Smooth muscle cell (in vitro differentiated cells): Measurements from ENCODE around the gene TAMALIN. TPM values are rescaled to one million over a fixed set of nuclear protein-coding genes. Genes with fewer than 3 reads are reported as not detected.

Experiments
- DNase-seq: peaks from one replicate; lab custom pipeline; 2025; ENCODE audit not compliant: unreplicated experiment; lab: John Stamatoyannopoulos, UW
- H2AFZ ChIP-seq: fragments of 200-600 bp; sonication (generic); 2 replicates; pipeline ENCODE4 v1.6.0; 2016; ENCODE audit warnings: antibody characterized with exemption, low read depth, mild to moderate bottlenecking
- H3F3A ChIP-seq: fragments of 200-600 bp; sonication (generic); 2 replicates; pipeline ENCODE4 v1.6.0; 2017; ENCODE audit warnings: antibody characterized with exemption, low read depth
- H3K27ac ChIP-seq: fragments of 200-600 bp; sonication (generic); 2 replicates; pipeline ENCODE4 v1.5.1; 2016; ENCODE audit warnings: low read depth, mild to moderate bottlenecking
- H3K27me3 ChIP-seq: fragments of 200-600 bp; sonication (generic); 2 replicates; pipeline ENCODE4 v1.6.1; 2016; ENCODE audit warnings: low read depth, mild to moderate bottlenecking
- H3K36me3 ChIP-seq: fragments of 200-600 bp; sonication (generic); 2 replicates; pipeline ENCODE4 v1.5.1; 2016; ENCODE audit warnings: low read depth
- H3K4me1 ChIP-seq: fragments of 200-600 bp; sonication (generic); 2 replicates; pipeline ENCODE4 v1.5.1; 2016; ENCODE audit warnings: low read depth
- H3K4me2 ChIP-seq: fragments of 200-600 bp; sonication (generic); 2 replicates; pipeline ENCODE4 v1.6.0; 2016; ENCODE audit warnings: mild to moderate bottlenecking
- H3K4me3 ChIP-seq: fragments of 200-600 bp; sonication (generic); 2 replicates; pipeline ENCODE4 v1.5.1; 2016; ENCODE audit warnings: mild to moderate bottlenecking
- H3K79me2 ChIP-seq: fragments of 200-600 bp; sonication (generic); 2 replicates; pipeline ENCODE4 v1.6.0; 2016; ENCODE audit warnings: low read depth, mild to moderate bottlenecking
- H3K9ac ChIP-seq: fragments of 200-600 bp; sonication (generic); 2 replicates; pipeline ENCODE4 v1.6.0; 2016; ENCODE audit warnings: low read depth
- H3K9me3 ChIP-seq: fragments of 200-600 bp; sonication (generic); replicated peaks from 2 replicates; pipeline ENCODE4 v1.5.1; 2016; ENCODE audit warnings: low read depth
- H4K20me1 ChIP-seq: fragments of 200-600 bp; sonication (generic); 2 replicates; pipeline ENCODE4 v1.6.0; 2016; ENCODE audit warnings: low read depth
- WGBS: methylation state at CpG from one replicate; pipeline ENCODE4 v1.1.7; 2016; ENCODE audit warnings: low lambda C conversion rate; 5-methylcytosine and 5-hydroxymethylcytosine counted together
- polyA plus RNA-seq: library from polyadenylated mRNA; unstranded; fragments of >200 nt; fragmentation: Nextera tagmentation; extraction: Ambion mirVana; gene quantifications from 2 replicates; pipeline ENCODE4 v1.2.1, GENCODE V29; 2016
- total RNA-seq: library from RNA; depleted of rRNA; stranded (reverse); fragments of >200 nt; gene quantifications from 2 replicates; pipeline ENCODE4 v1.2.3, GENCODE V29; 2014
- TF ChIP-seq, protein P1 (sequence below): fragments of 200-600 bp; sonication (generic); IDR thresholded peaks from 2 replicates; pipeline ENCODE4 v1.5.1; 2017; ENCODE audit warnings: borderline replicate concordance, mild to moderate bottlenecking, antibody characterized with exemption; ENCODE audit not compliant: insufficient read depth, poor library complexity, severe bottlenecking

TAMALIN gene
- total and polyA plus RNA-seq, 2 experiments from 2014 or later: 4.1 to 32.4 TPM

DNA sequence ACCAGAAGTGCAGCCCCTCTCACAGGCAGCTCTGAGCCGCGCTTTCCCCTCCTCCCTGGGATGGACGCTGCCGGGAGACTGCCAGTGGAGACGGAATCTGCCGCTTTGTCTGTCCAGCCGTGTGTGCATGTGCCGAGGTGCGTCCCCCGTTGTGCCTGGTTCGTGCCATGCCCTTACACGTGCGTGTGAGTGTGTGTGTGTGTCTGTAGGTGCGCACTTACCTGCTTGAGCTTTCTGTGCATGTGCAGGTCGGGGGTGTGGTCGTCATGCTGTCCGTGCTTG lies 12.3 kb upstream of the TAMALIN start:
- Histone ChIP-seq H3K4me2 (no peak overlapping the region), H3K27ac (no peak overlapping the region)
- 98% methylated on average over 16 of the region's 17 CpGs for WGBS

DNA sequence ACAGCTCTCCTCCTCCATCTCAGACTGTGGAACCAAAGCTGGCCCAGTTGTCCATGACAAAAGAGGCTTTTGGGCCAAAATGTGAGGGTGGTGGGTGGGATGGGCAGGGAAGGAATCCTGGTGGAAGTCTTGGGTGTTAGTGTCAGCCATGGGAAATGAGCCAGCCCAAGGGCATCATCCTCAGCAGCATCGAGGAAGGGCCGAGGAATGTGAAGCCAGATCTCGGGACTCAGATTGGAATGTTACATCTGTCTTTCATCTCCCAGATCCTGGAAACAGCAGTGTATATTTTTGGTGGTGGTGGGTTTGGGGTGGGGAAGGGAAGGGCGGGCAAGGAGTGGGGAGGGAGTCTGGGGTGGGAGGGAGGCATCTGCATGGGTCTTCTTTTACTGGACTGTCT lies 11.8 kb upstream of the TAMALIN start:
- Histone ChIP-seq H3K27me3 (no peaks in the 10 kb centered on the region), H3K27ac (no peak overlapping the region), H2AFZ (no peak overlapping the region), H3K79me2 (no peaks in the 10 kb centered on the region), H3K9ac (no peak overlapping the region), H3F3A (peaks cover 3% of the 10 kb centered on the region), H3K36me3 (no peaks in the 10 kb centered on the region), H3K4me3 (no peak overlapping the region), H3K4me1 (no peaks in the 10 kb centered on the region), H3K9me3 (no peaks in the 10 kb centered on the region), H3K4me2 (no peak overlapping the region), H4K20me1 (peaks cover 3% of the 10 kb centered on the region)
- TF ChIP-seq, protein P1, sequence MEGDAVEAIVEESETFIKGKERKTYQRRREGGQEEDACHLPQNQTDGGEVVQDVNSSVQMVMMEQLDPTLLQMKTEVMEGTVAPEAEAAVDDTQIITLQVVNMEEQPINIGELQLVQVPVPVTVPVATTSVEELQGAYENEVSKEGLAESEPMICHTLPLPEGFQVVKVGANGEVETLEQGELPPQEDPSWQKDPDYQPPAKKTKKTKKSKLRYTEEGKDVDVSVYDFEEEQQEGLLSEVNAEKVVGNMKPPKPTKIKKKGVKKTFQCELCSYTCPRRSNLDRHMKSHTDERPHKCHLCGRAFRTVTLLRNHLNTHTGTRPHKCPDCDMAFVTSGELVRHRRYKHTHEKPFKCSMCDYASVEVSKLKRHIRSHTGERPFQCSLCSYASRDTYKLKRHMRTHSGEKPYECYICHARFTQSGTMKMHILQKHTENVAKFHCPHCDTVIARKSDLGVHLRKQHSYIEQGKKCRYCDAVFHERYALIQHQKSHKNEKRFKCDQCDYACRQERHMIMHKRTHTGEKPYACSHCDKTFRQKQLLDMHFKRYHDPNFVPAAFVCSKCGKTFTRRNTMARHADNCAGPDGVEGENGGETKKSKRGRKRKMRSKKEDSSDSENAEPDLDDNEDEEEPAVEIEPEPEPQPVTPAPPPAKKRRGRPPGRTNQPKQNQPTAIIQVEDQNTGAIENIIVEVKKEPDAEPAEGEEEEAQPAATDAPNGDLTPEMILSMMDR: no peak
- no peak for DNase-seq
- WGBS: 21% methylated on average over 4 of the region's 4 CpGs

More for the DNA sequence above, 12.3 kb upstream of the TAMALIN start:
- H4K20me1 ChIP-seq: peaks cover 3% of the 10 kb centered on the region
- H3F3A ChIP-seq: peaks cover 3% of the 10 kb centered on the region
- no peak for DNase-seq
- H3K9ac ChIP-seq: no peak overlapping the region
- no peaks in the 10 kb centered on the region for H3K4me1 ChIP-seq
- no peaks in the 10 kb centered on the region for H3K27me3 ChIP-seq
- TF ChIP-seq, protein P1: no peak
- no peaks in the 10 kb centered on the region for H3K36me3 ChIP-seq
- no peaks in the 10 kb centered on the region for H3K79me2 ChIP-seq
- no peak overlapping the region for H2AFZ ChIP-seq
- H3K9me3 ChIP-seq: no peaks in the 10 kb centered on the region
- H3K4me3 ChIP-seq: no peak overlapping the region

DNA sequence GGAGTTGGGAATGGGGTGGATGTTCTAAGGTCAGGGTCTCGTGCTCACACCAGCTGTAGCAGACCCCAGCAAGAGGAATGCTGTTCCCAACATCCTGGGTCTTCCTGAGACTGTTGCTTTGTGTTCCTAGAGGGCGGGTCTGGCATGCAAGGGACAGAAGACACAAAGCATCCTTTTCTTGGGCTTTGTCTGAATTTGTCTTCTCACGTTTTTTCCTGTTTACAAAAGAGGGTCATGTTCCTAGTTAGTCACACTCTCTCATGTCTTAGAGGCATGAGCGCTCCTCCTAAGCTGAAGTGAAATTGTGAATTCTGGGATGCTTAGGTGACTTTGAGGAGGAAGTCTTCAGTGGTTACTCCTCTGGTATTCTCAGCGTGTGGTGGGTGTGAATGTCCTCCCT lies 9.6 kb upstream of the TAMALIN start:
- 89% methylated on average over 5 of the region's 5 CpGs for WGBS
- Histone ChIP-seq H3K9me3 (no peaks in the 10 kb centered on the region), H2AFZ (no peak overlapping the region), H3K79me2 (no peaks in the 10 kb centered on the region), H3K4me1 (no peaks in the 10 kb centered on the region), H3K27me3 (no peaks in the 10 kb centered on the region), H3K9ac (no peak overlapping the region), H4K20me1 (peaks cover 3% of the 10 kb centered on the region), H3K4me2 (no peak overlapping the region), H3K4me3 (no peak overlapping the region), H3K27ac (no peak overlapping the region), H3F3A (no peaks in the 10 kb centered on the region), H3K36me3 (no peaks in the 10 kb centered on the region)
- no peak for DNase-seq
- TF ChIP-seq, protein P1: no peak

- Histone ChIP-seq H3K4me3 (no peak overlapping the region), H4K20me1 (peaks cover 5% of the 10 kb centered on the region), H2AFZ (no peak overlapping the region), H3K9me3 (no peaks in the 10 kb centered on the region), H3K27me3 (no peaks in the 10 kb centered on the region), H3K4me2 (no peak overlapping the region), H3K4me1 (no peaks in the 10 kb centered on the region), H3K27ac (no peak overlapping the region), H3K79me2 (peaks cover 7% of the 10 kb centered on the region), H3K9ac (no peak overlapping the region), H3F3A (no peaks in the 10 kb centered on the region), H3K36me3 (no peaks in the 10 kb centered on the region)
- no peak for DNase-seq
- 84% methylated on average over 8 of the region's 8 CpGs for WGBS
- TF ChIP-seq, protein P1: no peak
Observed at GRCh38 chr12:52003016-52003550, 3.7 kb upstream of the TAMALIN start.
